Stimulated activated CD4-positive, alpha-beta T cell treated with anti-CD3 and anti-CD28 coated beads, Interleukin-4, amount 100 ng/mL, for 1 hour (primary cell): ENCODE results near the gene SLC9A3.

Source experiments
- DNase-seq: peaks from one replicate; pipeline ENCODE4 v3.0.0-alpha.2; 2020

SLC9A3 gene

GRCh38 chr5:554284-554988, 30.2 kb upstream of the SLC9A3 start:
- DNase-seq, result no peak

- DNase-seq, result no peak
Observed at GRCh38 chr5:553874-554273, 29.6 kb upstream of the SLC9A3 start.

GRCh38 chr5:551406-551805, 27.2 kb upstream of the SLC9A3 start:
- no peak for DNase-seq

GRCh38 chr5:549229-549628, 25.0 kb upstream of the SLC9A3 start:
- DNase-seq, result no peak

- no peak for DNase-seq
Observed at GRCh38 chr5:548256-548655, 24.0 kb upstream of the SLC9A3 start.

- DNase-seq, result no peak
Observed at GRCh38 chr5:547086-547924, 23.1 kb upstream of the SLC9A3 start.

- no peak for DNase-seq
Observed at GRCh38 chr5:546376-546908, 22.2 kb upstream of the SLC9A3 start.

- DNase-seq, result no peak
Observed at GRCh38 chr5:545641-546375, 21.6 kb upstream of the SLC9A3 start.

- no peak for DNase-seq
Observed at GRCh38 chr5:544675-545355, 20.6 kb upstream of the SLC9A3 start.

- peak; percentile 46 for DNase-seq
Observed at GRCh38 chr5:543755-544674, 19.8 kb upstream of the SLC9A3 start.

- DNase-seq, result no peak
Observed at GRCh38 chr5:543351-543750, 19.1 kb upstream of the SLC9A3 start.

- DNase-seq, result no peak
Observed at GRCh38 chr5:542319-543311, 18.4 kb upstream of the SLC9A3 start.

- no peak for DNase-seq
Observed at GRCh38 chr5:541539-542318, 17.5 kb upstream of the SLC9A3 start.

- no peak for DNase-seq
Observed at GRCh38 chr5:540906-541538, 16.8 kb upstream of the SLC9A3 start.

GRCh38 chr5:540071-540905, 16.0 kb upstream of the SLC9A3 start:
- DNase-seq, result no peak

- no peak for DNase-seq
Observed at GRCh38 chr5:539469-540070, 15.3 kb upstream of the SLC9A3 start.

GRCh38 chr5:538801-539468, 14.7 kb upstream of the SLC9A3 start:
- DNase-seq, result no peak
